Activated CD8-positive, alpha-beta memory T cell treated with anti-CD3 and anti-CD28 coated beads, Interleukin-2, amount 50 U/mL, for 24 hours (primary cell): ENCODE measurements around the gene KCNMA1.

Experiments
- DNase-seq: peaks from one replicate; pipeline ENCODE4 v3.0.0-alpha.2; 2020; ENCODE audit errors: extremely low read depth

Gene KCNMA1

GRCh38 chr10:77090381-77091356 is 546.9 kb downstream of the KCNMA1 start:
- no peak for DNase-seq

GRCh38 chr10:77087366-77087765 is 550.2 kb downstream of the KCNMA1 start:
- DNase-seq, result no peak

- no peak for DNase-seq
Measured at GRCh38 chr10:77086081-77086480, 551.5 kb downstream of the KCNMA1 start.

GRCh38 chr10:77085344-77085743 is 552.3 kb downstream of the KCNMA1 start:
- DNase-seq, result no peak

GRCh38 chr10:77084431-77085144 is 553.0 kb downstream of the KCNMA1 start:
- DNase-seq, result no peak

GRCh38 chr10:77082601-77083252 is 554.9 kb downstream of the KCNMA1 start:
- no peak for DNase-seq

GRCh38 chr10:77081481-77081891 is 556.1 kb downstream of the KCNMA1 start:
- DNase-seq, result no peak

- no peak for DNase-seq
Measured at GRCh38 chr10:77080361-77081027, 557.1 kb downstream of the KCNMA1 start.

GRCh38 chr10:77079592-77080300 is 557.9 kb downstream of the KCNMA1 start:
- no peak for DNase-seq

GRCh38 chr10:77077316-77077945 is 560.2 kb downstream of the KCNMA1 start:
- DNase-seq, result no peak

GRCh38 chr10:77075926-77076325 is 561.7 kb downstream of the KCNMA1 start:
- DNase-seq, result no peak

GRCh38 chr10:77074104-77074624 is 563.4 kb downstream of the KCNMA1 start:
- DNase-seq, result no peak

GRCh38 chr10:77073663-77073960 is 564.0 kb downstream of the KCNMA1 start:
- DNase-seq, result no peak

- DNase-seq, result no peak
Measured at GRCh38 chr10:77072836-77073662, 564.6 kb downstream of the KCNMA1 start.

- no peak for DNase-seq
Measured at GRCh38 chr10:77072361-77072835, 565.2 kb downstream of the KCNMA1 start.

GRCh38 chr10:77071956-77072355 is 565.7 kb downstream of the KCNMA1 start:
- no peak for DNase-seq

GRCh38 chr10:77071001-77071511 is 566.6 kb downstream of the KCNMA1 start:
- no peak for DNase-seq

- no peak for DNase-seq
Measured at GRCh38 chr10:77070346-77070745, 567.3 kb downstream of the KCNMA1 start.

- no peak for DNase-seq
Measured at GRCh38 chr10:77068969-77069368, 568.6 kb downstream of the KCNMA1 start.
